Brain pericyte (primary cell): Measurements from ENCODE around the gene NFIL3.
"Not testable (repeated sequence)": the region's sequence is repeated elsewhere in the genome, so short reads cannot be mapped to it uniquely, and the experiment has no call there.

Experiments
- DNase-seq: peaks from one replicate; pipeline ENCODE4 v3.0.0-alpha.2; 2012; ENCODE audit warnings: low read depth, low spot score

NFIL3 gene, protein sequence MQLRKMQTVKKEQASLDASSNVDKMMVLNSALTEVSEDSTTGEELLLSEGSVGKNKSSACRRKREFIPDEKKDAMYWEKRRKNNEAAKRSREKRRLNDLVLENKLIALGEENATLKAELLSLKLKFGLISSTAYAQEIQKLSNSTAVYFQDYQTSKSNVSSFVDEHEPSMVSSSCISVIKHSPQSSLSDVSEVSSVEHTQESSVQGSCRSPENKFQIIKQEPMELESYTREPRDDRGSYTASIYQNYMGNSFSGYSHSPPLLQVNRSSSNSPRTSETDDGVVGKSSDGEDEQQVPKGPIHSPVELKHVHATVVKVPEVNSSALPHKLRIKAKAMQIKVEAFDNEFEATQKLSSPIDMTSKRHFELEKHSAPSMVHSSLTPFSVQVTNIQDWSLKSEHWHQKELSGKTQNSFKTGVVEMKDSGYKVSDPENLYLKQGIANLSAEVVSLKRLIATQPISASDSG

DNA sequence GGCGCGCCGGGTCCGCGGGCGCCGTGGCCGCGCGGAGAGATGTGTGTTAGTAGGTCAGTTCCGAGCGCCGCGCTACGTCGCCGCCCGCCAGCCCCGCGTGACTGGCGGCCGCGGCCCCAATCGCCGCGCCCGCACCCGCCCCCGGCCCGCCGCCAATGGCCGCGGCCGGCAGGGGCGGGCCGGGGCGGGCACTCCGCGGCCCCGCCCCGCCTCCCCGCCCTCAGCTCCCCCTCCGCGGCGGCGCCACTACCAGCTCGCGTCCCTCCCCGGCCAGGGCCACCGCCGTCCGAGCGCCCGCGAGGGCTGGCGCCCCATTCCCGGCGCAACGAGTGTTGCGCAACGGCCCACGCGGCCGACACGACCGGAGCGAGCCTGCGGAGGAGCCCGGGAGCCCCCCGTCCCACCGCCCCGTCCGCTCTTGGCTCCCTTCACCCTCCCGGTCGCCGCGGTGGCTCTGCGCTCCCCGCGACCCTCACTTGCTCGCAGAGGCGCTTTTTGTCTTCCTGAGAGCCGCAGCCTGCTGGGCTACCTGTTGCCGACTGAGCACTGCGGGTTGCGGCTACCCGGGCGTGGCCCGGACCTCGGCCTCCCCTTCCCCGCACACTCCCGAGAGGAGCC is at the start of gene NFIL3:
TSS of gene NFIL3 (minus strand) at position 48 of the 618 bp plus-strand sequence. CDS start 13,098 bp downstream, outside the sequence.
- DNase-seq: no peak

DNA sequence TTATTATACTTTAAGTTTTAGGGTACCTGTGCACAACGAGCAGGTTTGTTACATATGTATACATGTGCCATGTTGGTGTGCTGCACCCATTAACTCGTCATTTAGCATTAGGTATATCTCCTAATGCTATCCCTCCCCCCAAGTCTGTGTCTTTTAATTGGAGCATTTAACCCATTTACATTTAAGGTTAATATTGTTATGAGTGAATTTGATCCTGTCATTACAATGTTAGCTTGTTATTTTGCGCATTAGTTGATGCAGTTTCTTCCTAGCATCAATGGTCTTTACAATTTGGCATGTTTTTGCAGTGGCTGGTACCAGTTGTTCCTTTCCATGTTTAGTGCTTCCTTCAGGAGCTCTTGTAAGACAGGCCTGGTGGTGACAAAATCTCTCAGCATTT is 47.9 kb upstream of the NFIL3 start:
- DNase-seq: not testable (repeated sequence)

DNA sequence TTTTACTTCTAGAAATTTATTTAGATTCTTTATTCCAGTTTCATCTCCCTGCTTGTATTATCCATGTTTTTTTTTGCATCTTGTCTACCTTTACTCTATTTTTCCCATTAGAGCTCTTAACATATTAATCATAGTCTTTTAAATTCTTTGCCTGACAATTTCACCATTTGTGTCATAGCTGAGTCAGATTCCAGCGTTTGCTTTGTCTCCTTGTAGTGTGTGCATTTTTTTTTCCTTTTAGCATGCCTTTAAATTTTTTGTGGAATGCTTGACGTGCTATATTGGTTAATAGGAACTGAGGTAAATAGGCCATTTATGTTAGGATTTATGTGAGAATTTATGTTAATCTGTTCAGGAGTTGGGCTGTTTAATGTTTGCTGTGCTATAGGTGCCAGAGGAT is 41.8 kb upstream of the NFIL3 start:
- no peak for DNase-seq

- no peak for DNase-seq
These were observed 35.3 kb upstream of the NFIL3 start for GRCh38 chr9:91458906-91459305.

- DNase-seq: no peak
These were observed 29.2 kb upstream of the NFIL3 start for GRCh38 chr9:91452844-91453243.

DNA sequence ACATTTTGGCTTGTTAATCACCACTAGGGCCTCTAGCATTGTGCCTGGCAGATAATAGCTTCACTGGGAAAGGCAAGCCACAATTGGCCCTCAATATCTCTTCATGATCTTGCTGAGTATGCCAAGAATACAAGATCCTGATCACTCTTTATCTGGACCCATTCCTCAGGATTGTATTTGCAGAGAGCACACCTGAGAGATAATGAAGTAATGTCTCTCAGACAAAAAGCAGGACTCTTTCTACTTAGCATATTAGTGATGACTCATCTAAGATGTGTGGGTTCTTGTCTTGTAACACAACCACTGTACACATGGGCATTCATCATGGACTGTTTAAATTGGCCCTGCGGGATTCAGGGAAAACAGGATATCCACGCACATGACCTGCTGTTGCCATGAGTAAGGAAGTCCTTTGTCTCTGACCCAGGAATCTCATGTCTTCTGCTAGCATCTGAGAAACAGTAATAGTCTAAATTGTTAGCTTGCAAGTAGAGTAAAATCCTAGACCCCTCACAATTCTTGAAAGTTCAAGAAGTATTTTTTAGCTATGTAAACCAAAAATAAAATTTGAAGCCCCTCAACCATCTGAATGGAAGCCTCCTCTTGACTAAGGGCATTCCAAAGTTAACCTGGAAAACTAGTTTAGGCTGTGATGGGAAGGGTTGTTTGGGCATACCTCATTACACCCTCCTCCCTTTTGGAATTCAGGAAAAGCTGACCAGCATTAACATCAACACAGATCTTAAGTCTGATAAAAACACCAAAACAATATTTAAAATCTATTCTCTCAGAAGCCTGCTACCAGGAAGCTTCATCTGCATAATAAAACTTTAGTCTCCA is 28.0 kb upstream of the NFIL3 start:
- DNase-seq: no peak

DNA sequence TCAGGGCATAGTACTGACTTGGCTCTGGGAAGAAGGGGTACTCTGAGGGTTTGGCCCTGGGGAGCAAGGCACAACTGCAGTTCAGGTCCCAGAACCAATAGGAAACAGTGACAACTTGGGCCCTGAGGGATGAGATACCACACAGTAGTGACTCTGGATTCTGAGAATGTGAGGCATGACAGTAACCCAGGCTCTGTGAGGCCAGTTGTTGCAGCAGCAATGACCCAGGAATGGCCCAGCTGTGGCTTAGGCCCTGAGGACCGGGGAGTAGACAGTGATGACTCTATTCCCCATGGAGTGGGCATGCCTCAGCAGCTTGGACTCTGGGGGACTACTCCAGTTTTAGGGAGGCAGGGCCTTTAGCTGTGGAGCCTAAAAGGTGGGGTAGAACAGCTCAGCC is 21.5 kb upstream of the NFIL3 start:
- no peak for DNase-seq

DNA sequence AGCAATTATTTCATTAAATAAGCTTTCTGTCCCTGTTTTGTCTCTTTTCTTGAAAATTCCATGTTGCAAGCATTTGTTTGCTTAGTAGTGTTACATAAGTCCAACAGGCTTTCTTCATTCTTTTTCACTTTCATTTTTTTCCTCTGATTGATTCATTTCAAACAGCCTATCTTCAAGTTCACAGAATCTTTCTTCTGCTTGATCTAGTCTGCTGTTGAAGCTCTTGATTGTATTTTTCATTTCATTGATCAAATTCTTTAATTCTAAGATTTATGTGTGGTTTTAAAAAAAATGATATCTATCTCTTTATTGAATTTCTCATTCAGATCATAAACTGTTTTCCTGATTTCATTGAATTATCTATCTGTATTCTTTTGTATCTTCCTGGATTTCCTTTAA is 20.4 kb upstream of the NFIL3 start:
- DNase-seq: no peak

- DNase-seq: no peak
These were observed 19.8 kb upstream of the NFIL3 start for GRCh38 chr9:91443321-91443993.

- no peak for DNase-seq
These were observed 13.2 kb upstream of the NFIL3 start for GRCh38 chr9:91436841-91437240.

DNA sequence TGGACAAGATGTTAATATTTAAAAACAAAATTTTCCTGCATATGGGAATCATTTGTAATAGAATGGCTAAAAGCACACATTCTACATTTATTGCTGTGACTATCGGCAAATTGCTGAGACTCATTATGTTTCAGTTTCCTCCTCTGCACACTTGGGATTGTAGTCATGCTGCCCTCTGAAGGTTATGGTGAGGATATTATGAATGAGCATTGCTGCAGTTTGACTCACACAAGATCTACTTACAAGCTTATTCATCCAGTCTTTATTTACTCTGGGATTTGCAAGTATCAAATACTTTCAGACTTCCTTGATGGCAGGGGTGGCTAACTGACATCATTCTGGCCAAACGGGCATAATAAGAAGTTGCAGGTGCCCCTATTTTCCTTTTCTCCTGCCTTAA is 9.5 kb upstream of the NFIL3 start:
- no peak for DNase-seq

GRCh38 chr9:91431485-91431884 is 7.9 kb upstream of the NFIL3 start:
- DNase-seq: no peak

DNA sequence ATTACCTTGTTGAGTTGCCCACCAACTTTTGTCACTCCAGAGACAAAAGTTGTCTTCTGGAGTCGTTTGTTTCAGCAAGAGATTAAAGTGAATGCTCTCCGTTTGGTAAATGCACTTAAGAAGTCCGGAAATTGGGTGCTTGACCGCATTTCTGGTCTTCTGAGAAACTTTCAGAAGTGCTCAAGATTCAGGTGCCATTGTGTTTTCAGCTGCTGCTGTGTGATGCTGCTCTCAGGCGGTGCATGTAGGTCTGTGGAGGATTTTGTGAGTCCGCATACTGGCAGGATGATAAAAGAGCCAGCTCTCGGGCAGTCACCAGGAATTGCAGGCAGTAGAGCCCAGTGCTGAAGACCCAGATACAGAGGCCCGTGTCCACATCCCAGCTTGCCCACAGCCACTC is 5.9 kb upstream of the NFIL3 start:
- DNase-seq: no peak

GRCh38 chr9:91428927-91429351 is 5.3 kb upstream of the NFIL3 start:
- DNase-seq: no peak

GRCh38 chr9:91428436-91428835 is 4.8 kb upstream of the NFIL3 start:
- DNase-seq: no peak

GRCh38 chr9:91427873-91428272 is 4.2 kb upstream of the NFIL3 start:
- DNase-seq: no peak

- DNase-seq: no peak
These were observed 2.6 kb upstream of the NFIL3 start for GRCh38 chr9:91426123-91426745.

DNA sequence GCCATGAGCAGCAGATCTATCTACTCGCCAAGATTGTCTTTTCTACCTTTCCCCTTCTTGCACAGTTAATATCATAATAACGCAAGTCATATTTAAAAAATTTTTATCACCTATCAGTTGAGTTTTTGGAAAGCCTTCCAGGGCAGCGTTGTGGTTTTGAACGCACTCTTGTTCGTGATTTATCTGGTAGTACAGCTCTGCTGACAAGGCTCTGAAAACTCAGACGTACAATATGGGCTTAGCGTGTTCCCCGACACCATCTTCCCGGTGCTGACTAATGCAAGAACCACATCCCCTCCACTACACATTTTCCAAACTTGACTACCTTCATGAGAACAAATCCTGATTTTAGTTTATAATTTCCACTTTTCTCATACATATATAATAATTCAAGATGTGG is 1.6 kb upstream of the NFIL3 start:
- DNase-seq: no peak

DNA sequence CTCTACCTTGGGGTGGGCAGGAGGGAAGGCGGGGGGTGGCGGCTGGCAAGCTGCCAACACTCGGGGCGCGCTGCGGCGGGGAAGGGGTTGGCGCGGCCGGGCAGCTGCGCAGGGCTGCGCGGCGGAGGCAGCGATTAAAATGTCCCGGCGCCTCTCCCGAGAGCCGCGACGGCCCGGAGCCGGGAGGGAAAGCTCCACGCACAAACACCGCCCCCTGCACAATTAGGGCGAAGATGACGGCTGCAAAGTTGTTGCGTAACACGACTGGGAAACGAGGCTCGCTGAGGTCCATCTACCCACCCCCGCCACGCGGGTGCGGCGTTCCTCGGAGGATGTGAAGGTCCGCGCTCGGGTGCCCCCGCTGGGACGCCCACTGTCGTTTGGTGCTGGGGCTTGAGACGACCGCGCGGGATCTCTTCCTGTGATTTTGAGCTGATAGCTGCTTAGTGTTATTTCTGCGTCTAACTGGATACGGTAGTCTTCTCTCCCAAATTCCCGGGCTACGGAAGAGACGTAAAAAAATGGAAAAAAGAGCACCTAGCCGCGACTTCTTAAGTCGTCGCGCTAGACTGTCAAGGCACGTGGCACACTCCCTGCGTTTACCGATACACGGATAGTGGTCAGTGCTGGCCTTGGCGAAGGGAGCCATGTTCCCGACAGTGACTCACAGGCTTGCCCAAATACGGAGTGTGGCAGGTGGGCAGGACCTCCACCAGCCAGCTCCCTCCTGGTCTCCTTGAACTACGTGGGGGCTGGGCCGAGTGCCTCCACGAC is 958 bp upstream of the NFIL3 start:
- DNase-seq: no peak
